SW 1271 (cell line): ENCODE data around the gene COX6B2.
"Not testable (repeated sequence)": the region's sequence is repeated elsewhere in the genome, so short reads cannot be mapped to it uniquely, and the experiment has no call there.

Experiments used
- DNase-seq, 2 experiments: peaks; one replicate each; lab custom pipeline; 2025; lab: John Stamatoyannopoulos, UW

Gene COX6B2, protein sequence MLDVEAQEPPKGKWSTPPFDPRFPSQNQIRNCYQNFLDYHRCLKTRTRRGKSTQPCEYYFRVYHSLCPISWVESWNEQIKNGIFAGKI

DNA sequence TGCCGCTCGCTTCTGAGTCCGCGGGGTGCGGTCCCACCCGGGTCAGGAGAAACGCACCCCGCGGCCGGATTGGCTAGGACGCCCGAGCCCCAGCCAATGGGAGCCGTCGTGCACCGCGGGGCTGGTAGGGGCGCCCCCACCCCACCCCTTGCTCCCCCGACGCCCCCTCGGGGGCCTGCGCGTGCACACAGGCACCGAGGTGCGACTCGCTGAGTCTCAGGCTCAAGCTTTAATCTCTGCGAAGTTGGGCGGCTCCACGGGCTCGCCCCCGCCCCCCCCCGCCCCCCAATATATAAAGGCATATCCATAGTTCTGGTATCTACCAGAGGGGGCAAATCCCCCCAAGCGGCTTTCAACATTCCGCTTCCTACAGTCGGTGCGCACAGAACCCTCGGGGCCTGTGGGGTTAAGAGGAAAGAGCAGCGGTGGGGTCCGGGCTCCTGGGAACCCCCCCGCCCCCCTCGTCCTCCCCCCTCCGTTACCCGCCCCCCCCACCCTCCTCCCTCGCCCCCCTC lies at the start of gene COX6B2:
Gene COX6B2 (minus strand): TSS at position 22 of the 515 bp plus-strand sequence. CDS start 198 bp downstream, outside the sequence.
- no peak for DNase-seq

DNA sequence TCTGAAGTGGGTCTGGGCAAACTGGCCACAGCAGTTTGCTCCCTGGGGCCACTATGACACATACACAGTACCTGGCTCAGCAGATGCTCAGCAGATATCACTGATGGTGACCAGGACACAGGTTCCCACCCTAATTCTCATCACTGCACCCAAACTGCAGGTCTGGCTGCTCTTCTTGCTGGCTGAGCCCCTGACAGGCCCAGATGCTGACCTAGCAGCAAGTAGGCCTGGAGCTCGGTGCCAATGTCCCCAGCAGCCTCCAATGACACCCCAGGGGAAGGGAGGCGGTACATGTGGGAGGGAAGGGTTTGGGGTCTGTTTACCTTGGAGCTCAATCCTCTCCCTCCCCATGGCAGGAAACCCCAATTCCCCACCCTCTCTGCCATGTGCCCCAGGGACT lies 48.0 kb upstream of the COX6B2 start:
- no peak for DNase-seq

DNA sequence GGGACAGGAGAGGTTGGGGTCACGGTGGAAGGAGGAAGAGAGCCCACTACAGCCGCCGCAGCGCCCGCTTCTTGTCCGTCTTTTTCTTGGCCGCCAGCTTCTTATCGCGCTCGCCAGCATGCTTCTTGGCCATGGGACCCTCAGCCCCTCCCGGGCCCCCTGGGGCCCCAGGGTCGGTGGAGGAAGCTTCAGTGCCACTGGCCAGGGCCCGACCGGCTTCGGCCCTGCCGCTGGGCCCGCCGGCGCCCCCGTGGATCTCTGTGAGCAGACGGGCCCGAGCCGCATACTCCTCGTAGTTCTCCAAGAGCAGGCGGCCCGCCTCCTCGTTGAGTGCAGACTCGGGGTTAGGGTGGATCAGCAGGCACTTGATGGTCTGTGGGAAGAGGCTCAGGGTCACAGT lies 46.9 kb upstream of the COX6B2 start:
- not testable (repeated sequence) for DNase-seq

DNA sequence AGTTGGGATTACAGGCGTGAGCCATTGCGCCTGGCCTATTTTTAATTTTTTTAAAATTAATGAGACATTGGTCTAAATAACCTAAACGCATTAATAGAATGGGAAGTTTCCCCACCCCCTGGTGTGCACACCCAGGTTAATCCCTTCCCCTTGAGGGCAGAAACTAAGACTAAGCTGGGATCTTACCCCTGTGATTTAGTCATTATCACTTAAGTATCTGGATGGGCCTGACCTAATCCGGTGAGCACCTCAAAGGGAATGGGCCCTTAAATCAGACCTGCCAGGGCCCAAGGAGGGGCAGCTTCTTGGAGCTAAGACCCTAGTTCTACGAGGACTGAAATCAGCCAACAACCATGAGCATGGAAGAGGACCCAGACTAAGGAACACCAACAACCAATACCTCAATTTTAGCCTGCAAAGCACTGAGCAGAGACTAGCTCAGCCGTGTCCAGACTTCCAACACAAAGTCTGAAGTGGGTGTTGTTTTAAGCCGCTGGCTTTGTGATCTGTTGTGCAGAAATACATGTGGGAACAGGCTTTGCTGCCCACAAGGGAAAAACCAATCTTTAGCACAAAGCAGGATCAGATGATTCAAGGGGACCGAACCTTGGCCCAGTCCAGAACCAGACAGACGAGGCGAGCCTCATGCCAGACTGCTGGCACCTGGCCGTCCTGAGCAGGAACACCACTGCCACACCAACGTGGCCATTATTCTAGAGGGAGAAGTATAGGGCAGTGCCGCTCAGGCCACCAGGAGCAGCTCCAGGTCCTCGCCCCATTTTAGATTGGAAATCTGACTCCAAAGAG lies 46.0 kb upstream of the COX6B2 start:
- DNase-seq: no peak

DNA sequence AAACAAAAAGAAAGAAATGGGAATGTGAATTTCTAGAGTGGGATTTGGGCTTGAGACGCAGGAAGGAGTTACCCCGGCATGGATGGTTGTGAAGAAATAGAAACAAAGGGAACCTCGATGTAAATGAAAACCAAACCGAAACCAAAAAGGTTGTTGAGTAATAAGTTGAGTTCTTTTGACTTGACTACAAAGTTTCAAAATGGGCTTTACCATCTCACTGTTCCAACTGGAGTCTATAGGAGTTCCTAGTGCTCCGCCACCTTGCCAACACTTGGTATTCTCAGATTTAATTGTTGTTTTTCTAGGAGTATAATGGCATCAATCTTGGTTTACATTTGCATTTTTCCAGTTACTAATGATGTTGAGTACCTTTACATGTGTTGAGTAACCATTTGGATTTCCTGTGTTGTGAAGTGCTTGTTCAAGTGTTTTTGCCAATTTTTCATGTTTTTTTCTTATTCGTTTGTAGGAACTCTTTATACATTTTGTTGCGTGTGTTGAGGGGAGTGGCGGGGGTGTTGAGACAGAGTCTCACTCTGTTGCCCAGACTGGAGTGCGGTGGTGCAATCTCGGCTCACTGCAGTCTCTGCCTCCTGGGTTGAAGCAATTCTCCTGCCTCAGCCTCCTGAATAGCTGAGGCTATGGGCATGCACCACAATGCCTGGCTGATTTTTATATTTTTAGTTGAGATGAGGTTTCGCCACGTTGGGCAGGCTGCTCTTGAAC lies 43.8 kb upstream of the COX6B2 start:
- no peak for DNase-seq

DNA sequence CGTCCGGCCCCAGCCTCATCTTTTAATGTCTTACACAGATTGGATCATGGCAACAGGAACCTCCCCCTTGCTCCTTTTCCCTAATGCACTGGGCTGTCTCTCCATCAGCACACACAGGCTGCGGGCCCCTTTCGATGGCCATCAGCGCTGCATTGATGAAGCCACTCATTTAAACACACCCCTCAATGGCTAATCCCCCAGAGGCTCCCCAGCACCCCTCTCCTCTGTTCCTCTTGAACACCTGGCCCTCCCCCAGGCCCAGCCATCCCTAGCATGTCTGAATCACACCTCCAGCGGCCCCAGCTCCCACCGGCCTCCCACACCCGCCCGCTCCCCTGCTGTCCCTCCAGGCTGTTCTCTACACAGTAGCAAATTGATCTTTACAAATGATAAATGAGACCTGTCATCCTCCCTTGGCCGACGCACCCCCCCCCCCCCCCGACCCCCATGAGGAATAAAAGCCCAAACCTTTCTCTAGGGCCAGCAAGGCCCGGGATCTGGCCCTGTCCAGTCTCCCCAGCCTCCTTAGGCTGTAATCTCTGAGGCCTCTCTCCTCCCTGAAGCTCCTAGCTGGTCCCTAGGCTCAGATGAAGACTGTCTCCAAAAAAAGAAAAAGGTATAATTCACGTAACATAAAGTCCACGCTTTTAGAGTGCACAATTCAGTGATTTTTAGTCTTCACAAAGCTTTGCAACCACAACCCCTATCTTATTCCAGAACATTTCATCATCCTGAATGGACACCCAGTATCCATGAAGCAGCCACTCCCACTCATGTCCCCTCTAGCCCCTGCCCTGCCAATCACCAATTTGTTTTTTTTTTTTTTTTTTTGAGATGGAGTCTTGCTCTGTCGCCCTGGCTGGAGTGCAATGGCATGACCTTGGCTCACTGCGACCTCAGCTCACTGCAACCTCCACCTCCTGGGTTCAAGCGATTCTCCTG lies 38.6 kb upstream of the COX6B2 start:
- DNase-seq: no peak

DNA sequence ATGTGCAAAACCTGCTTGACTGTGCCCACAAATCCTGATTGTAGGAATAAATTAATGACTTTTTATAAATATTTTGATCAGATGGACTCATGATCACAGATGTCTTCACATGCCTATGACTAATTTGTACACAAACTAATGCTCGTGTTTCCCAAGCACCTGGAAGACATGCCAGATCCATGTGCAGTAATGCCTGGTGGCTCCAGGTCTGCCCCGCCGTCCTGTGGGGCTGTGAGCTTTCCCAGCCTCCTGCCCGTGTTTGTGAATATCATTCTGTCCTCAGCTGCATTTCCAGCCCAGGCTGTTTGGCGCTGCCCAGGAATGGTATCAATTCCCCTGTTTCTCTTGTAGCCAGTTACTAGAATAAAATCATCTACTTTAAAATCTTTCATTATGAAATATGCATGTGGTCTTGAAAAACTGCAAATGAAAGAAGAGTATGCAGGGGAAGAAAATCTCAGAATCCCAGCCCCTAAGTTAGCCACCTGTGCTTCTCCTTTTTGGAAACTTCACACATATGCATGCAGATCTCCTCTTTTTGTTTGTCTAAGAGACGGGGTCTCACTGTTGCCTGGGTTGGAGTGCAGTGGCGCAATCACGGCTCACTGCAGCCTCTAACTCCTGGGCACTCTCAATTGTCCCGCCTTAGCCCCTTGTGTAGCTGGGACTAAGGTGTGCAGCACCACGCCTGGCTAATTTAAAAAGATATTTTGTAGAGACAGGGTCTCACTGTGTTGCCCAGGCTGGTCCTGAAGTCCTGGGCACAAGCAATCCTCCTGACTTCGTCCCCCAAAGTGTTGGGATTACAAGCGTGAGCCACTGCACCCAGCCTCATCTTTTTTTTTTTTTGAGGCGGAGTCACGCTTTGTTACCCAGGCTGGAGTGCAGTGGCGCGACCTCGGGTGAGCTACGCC lies 37.4 kb upstream of the COX6B2 start:
- no peak for DNase-seq

DNA sequence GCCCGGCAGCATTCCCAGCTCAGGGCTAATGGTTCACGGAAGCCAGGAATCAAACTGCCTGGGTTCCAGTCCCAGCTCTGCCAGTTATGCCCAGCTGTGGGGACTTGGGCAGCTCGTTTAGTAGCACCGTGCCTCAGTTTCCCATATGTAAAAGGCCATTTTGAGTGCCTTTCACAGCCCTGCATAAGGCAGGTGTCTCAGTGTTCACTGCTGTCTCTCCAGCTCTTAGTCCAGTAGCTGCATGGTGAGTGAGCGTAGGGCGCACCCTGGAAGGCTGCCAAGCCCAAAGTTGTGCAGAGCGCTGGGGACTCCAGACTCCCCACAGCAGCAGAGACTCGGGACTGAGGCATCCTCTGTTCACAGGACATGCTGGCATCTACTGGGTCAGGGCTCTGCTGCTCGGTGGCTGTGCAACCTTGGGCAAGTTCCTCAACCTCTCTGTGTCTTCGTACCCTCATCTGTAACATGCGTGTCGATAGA lies 36.7 kb upstream of the COX6B2 start:
- no peak for DNase-seq

DNA sequence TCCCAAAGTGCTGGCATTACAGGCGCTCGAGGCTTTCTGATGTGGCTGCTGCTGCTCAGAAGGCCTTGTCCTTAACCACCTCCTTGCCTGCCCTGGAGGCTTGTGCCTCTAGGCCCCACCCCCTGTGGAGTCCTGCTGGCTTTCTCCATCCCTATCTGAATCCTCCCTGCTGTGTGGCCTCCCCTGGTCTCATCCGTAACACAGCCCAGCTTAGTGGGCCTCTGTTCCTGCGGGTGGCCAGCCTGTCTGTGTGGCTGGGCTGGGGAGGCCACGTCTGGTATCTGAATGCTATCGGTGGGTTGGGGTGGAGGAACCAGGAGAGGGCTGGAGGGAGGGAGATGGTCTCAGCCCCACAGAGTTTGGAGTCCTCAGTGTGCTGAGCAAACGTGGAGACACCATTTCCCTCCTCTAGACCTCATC lies 36.0 kb upstream of the COX6B2 start:
- DNase-seq: no peak

DNA sequence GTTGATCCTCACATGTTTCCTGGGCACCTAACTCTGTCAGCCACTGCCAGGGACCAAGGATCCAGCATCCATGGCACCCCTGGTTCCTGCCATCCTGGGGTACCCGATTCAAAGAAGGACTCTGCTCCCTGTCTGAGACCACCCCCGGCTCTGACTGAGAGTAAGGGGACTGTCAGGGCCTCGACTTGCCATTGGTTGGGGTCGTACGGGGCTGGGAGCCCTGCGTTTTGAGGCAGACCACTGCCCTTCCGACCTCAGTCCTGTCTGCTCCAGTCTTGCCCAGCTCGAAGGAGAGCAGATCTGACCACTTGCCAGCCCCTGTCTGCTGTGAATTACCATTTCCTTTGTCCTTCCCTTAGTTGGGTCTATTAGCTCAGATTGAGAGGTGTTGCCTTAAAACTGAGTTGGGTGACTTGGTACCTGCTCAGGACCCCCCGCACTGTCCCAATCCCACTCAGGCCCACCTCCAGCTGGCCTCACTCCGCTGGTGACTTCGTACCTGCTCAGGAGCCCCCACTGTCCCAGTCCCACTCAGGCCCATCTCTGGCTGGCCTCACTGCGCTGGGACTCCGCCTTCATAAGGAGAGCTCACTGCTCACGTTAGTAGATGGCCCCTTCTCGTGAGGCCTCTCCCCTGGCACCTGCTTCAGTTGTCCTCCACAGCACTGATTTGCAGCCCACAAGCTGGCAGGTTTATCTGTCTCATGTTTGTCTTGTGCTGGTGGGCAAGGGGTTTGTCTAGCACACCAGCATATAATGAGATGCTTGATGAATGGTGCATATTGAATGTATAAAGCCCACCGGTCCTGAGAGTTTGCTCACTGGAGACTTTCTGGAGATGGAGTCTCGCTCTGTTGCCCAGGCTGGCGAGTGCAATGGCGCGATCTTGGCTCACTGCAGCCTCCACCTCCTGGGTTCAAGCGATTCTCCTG lies 35.1 kb upstream of the COX6B2 start:
- no peak for DNase-seq

DNA sequence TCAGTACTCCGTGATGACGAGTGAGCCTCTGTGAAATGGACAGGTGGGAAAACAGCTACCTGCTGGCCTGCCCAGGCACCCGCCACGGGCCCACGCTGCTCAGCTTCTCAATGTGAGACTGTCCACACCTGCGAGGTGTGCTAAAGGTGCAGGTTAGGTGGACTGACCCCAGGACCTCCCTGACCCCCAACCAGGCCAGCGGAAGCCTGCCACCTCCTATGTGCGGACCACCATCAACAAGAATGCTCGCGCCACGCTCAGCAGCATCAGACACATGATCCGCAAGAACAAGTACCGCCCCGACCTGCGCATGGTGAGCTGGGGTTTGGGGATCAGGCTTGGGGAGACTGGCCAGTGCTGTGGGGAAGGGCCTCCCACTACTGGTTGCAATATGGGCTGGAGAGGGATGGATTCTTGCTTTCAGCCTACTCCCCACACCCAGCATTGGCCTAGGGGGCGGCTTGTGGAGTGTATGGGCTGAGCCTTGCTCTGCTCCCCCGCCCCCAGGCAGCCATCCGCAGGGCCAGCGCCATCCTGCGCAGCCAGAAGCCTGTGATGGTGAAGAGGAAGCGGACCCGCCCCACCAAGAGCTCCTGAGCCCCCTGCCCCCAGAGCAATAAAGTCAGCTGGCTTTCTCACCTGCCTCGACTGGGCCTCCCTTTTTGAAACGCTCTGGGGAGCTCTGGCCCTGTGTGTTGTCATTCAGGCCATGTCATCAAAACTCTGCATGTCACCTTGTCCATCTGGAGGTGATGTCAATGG lies 33.4 kb upstream of the COX6B2 start:
- DNase-seq: no peak

DNA sequence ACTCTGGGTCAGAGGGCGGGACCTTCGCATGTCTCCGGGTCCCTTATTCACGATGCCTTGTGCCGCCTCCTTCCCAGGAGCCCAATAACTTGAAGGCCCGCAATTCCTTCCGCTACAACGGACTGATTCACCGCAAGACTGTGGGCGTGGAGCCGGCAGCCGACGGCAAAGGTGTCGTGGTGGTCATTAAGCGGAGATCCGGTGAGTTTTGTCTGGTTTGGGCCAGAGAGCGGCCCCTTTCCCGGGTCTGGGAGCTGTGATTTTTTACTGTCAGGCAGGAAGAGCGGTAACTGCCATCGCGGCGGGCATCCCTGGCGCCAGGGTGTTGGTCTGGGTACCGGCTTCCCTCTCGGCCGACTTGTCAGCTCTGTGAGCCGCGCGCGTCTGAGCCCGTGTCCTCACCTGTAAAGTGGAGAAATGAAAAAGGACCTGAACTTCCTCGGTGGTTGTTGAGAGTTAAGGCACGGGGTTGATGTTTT lies 32.0 kb upstream of the COX6B2 start:
- no peak for DNase-seq

DNA sequence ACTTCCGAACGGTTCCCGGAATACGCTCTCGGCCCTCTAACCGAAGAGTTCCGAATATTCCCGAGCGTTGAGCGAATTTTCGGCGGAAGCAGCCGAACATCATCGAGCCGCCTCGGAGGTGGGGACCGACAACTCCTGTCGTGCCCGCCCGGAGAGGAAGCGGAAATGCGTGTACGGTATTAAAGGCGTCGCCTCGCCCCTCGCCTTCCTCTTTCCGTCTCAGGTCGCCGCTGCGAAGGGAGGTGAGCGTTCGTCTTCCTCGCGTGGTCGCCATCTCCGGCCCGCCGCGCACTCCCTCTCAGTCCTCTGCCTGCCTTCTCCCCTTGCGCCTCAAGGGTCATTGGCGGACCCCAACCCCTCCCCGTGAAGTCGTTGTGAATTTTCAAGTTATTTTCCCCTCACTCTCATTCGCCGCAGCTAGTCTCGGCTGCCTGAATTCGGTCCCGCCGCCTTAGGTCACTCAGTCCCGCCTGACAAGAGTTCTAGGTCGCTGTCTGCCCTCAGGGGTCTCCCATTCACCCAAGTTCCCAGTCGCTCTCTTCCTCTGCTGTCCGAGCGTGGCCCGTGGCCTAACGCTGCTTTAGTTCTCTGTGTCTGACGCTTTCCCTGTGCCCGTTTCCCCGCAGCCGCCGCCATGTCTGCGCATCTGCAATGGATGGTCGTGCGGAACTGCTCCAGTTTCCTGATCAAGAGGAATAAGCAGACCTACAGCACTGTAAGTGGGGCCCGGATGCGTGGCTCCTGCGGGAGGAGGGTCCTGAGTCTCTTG lies 31.4 kb upstream of the COX6B2 start, which contains the start of gene RPL28:
Gene RPL28 (plus strand): TSS at position 209 of the 769 bp plus-strand sequence. CDS start 426 bp downstream, at position 635.
- peak; percentile 89 to 92 for DNase-seq

DNA sequence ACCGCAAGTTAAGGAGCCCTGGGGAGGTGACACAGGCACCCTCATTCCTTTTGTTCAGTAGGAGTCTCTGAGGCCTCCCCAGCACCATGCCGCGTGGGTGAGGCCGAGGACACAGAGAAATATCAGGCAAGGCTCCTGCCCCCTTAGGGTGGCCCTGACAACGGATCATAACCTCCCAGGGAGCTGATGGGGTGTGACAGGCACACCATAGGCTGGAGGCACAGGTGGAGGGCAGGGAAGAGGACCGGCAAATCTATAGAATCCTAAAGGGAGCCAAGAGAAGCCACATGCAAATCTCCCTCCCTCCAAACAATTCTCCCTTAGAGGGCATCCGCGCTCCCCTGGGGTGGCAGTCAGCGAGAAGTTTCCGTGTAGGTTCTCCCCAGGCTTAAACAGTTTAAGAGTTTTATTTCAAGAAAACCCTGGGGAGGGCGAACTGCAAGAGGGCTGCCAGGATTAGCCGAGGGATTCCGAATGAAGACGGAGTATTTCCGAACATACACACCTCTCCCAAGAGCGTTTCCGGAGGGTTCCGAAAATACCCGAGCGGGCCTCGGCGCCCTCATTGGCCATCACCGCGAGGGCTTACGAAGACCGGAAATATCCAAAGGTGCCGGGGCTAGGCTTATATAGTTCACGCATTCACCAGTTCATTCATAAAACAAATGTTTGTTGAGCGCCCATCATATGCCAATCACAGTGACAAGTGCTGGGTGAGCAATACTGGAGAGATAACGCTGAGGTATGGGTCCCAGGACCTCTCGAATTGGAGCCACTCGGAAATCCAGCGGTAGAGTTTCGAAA lies 30.6 kb upstream of the COX6B2 start:
- DNase-seq: peak; percentile 64 to 90

DNA sequence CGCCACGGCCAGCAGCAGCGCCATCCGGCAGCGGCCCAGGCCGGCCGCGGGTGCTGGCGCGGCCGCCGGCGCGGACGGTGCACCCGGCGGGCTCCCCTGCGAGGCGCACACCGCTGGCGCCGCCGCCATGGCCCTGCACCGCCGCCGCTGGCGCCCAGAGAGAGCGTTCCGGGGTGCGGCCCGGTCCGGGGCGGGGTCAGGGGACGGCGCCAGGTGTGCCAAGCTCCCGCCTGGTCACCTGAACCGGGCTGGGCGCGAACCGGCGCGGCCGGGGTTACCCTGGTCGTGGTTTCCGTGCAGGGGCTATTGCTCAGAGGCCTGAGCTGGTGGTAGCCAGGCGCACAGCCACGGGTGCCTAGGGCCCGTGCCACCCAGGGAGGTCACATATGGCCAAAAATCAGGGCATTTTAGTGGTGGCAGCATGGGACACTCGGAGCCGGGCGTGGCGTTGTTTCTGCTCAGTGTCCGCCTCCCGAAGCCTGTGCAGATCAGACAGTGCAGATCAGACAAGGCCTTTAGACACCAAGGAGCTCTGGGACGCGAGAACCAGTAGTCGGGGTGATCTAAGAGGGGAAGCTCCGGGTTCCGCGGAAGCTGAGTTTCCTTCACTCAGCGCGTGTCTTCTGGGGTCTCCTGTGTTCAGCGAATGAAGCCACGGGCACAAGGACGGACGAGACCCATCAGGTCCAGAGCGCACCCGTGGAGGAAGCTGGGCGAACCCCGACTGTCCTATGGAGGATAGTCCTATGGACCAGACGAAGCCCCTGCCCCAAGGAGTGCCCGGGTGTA lies 29.8 kb upstream of the COX6B2 start, which contains the start of gene TMEM238:
Gene TMEM238 (minus strand): TSS at position 162 of the 789 bp plus-strand sequence. CDS start 33 bp downstream, at position 129.
- no peak for DNase-seq
